SU-DHL-6 (cell line): Measurements from ENCODE around the gene PDAP1.
"Not testable (repeated sequence)": the region's sequence is repeated elsewhere in the genome, so short reads cannot be mapped to it uniquely, and the experiment has no call there.

Experiments
- H2AFZ ChIP-seq: fragments of 200-600 bp; sonication (generic); 2 replicates; pipeline ENCODE4 v1.6.1; 2014; ENCODE audit warnings: low read depth, mild to moderate bottlenecking, moderate library complexity, mixed read lengths, antibody characterized with exemption, low read length; ENCODE audit not compliant: severe bottlenecking
- H3F3A ChIP-seq: fragments of 200-600 bp; shearing (Covaris generic); 2 replicates; pipeline ENCODE4 v1.6.0; 2016; ENCODE audit warnings: antibody characterized with exemption, mild to moderate bottlenecking; ENCODE audit not compliant: insufficient read depth
- H3K27ac ChIP-seq: fragments of 200-600 bp; sonication (generic); 2 replicates; pipeline ENCODE4 v1.5.1; 2016; ENCODE audit warnings: low read depth, mild to moderate bottlenecking, low read length, moderate library complexity, mixed read lengths
- H3K27me3 ChIP-seq: fragments of 200-600 bp; sonication (generic), shearing (Covaris generic); 2 replicates; pipeline ENCODE4 v1.6.0; 2014; ENCODE audit warnings: mild to moderate bottlenecking, low read length
- H3K36me3 ChIP-seq: fragments of 200-600 bp; sonication (generic); 2 replicates; pipeline ENCODE4 v1.6.1; 2014; ENCODE audit warnings: mild to moderate bottlenecking, low read length, mixed read lengths
- H3K4me2 ChIP-seq: fragments of 300-600, 200-600 bp; shearing (Covaris generic), sonication (generic); 2 replicates; pipeline ENCODE4 v1.6.0; 2014; ENCODE audit warnings: low read length, low read depth, mild to moderate bottlenecking; ENCODE audit not compliant: poor library complexity, severe bottlenecking
- H3K4me3 ChIP-seq: fragments of 200-600 bp; sonication (generic); 2 replicates; pipeline ENCODE4 v1.5.1; 2014; ENCODE audit warnings: antibody characterized with exemption, low read length, mild to moderate bottlenecking, mixed read lengths; ENCODE audit not compliant: insufficient read depth, poor library complexity, severe bottlenecking
- H3K79me2 ChIP-seq: fragments of 200-600 bp; sonication (generic); 2 replicates; pipeline ENCODE4 v1.6.1; 2014; ENCODE audit warnings: mild to moderate bottlenecking, low read length, moderate library complexity; ENCODE audit not compliant: insufficient read depth
- H3K9ac ChIP-seq: fragments of 200-600 bp; sonication (generic); 2 replicates; pipeline ENCODE4 v1.7.0; 2014; ENCODE audit warnings: mild to moderate bottlenecking, low read length
- H3K9me2 ChIP-seq: fragments of 200-600 bp; sonication (generic); replicated peaks from 2 replicates; pipeline ENCODE4 v1.6.1; 2014; ENCODE audit warnings: low read length; ENCODE audit not compliant: insufficient read depth
- H3K9me3 ChIP-seq: fragments of 200-600 bp; sonication (generic); 2 replicates; pipeline ENCODE4 v1.6.1; 2014; ENCODE audit warnings: low read length, mixed read lengths; ENCODE audit not compliant: insufficient read depth
- H4K20me1 ChIP-seq: fragments of 200-600 bp; sonication (generic); 2 replicates; pipeline ENCODE4 v1.6.1; 2014; ENCODE audit warnings: low read depth, mild to moderate bottlenecking, antibody characterized with exemption, low read length, moderate library complexity, mixed read lengths
- EZH2phosphoT487 ChIP-seq: fragments of 200-600 bp; sonication (generic), shearing (Covaris generic); conservative IDR thresholded peaks from 2 replicates; pipeline ENCODE4 v1.6.1; 2018; ENCODE audit warnings: mild to moderate bottlenecking, antibody characterized with exemption, low read length, moderate library complexity, mixed read lengths
- TF ChIP-seq, protein P1 (sequence below): fragments of 200-600 bp; sonication (generic); IDR thresholded peaks from one replicate; pipeline ENCODE4 v1.5.1; 2017; ENCODE audit warnings: antibody characterized with exemption, mild to moderate bottlenecking, low read length, moderate library complexity; ENCODE audit not compliant: insufficient read depth, poor library complexity, severe bottlenecking

PDAP1 gene

DNA sequence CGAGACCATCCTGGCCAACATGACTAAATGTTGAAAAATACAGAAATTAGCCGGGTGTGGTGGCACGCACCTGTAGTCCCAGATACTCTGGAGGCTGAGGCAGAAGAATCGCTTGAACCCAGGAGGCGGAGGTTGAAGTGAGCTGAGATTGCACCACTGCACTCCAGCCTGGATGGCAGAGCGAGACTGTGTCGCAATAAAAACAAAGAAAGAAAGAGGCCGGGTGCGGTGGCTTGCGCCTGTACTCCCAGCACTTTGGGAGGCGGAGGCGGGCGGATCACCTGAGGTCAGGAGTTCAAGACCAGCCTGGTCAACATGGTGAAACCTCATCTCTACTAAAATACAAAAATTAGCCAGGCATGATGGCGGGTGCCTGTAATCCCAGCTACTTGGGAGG, 21.2 kb downstream of the PDAP1 start:
- not testable (repeated sequence) for H3K27ac ChIP-seq, H2AFZ ChIP-seq, H3K9me3 ChIP-seq, H3K4me3 ChIP-seq, H3K27me3 ChIP-seq, H3K9ac ChIP-seq, H3F3A ChIP-seq, H3K4me2 ChIP-seq, H4K20me1 ChIP-seq, H3K36me3 ChIP-seq, H3K9me2 ChIP-seq
- TF ChIP-seq, protein P1, sequence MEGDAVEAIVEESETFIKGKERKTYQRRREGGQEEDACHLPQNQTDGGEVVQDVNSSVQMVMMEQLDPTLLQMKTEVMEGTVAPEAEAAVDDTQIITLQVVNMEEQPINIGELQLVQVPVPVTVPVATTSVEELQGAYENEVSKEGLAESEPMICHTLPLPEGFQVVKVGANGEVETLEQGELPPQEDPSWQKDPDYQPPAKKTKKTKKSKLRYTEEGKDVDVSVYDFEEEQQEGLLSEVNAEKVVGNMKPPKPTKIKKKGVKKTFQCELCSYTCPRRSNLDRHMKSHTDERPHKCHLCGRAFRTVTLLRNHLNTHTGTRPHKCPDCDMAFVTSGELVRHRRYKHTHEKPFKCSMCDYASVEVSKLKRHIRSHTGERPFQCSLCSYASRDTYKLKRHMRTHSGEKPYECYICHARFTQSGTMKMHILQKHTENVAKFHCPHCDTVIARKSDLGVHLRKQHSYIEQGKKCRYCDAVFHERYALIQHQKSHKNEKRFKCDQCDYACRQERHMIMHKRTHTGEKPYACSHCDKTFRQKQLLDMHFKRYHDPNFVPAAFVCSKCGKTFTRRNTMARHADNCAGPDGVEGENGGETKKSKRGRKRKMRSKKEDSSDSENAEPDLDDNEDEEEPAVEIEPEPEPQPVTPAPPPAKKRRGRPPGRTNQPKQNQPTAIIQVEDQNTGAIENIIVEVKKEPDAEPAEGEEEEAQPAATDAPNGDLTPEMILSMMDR: peak; percentile 0
- H3K79me2 ChIP-seq: peaks cover 27% of the 10 kb centered on the region

DNA sequence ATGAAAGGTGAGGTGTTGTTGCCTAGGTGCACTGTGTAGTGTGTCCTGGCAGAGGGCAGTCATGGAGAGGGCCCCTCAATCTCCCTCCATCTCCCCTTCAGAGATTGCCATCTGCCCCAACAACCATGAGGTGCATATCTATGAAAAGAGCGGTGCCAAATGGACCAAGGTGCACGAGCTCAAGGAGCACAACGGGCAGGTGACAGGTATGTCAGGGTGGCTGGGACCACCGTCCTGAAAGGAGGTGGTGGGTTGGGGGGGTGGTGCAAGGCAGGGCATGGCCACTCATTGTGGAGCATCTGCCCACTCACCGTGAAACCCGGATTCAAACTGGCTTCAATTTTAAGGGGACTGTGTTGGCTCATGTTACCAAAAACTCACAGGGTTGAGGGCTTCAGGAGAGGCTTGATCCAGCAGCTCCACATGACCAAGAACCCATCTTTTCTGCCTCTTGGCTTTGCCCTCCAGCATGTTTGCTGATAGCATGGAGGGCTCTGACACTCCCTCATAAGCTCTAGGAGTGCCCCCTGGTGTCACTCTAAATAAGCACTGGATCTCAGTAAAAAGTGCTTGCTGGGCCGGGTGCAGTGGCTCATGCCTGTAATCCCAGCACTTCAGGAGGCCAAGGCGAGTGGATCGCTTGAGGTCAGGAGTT, 21.7 kb downstream of the PDAP1 start:
- no peak overlapping the region for H3K4me3 ChIP-seq
- H3K27ac ChIP-seq: no peak overlapping the region
- 0 out of 2 replicates have a peak, but pooled peaks cover 2% of the 10 kb centered on the region for H3K36me3 ChIP-seq
- H3K9ac ChIP-seq: no peak overlapping the region
- H3K79me2 ChIP-seq: peaks cover 32% of the 10 kb centered on the region
- H3K9me2 ChIP-seq: no peaks in the 10 kb centered on the region
- TF ChIP-seq EZH2phosphoT487: no peak
- TF ChIP-seq, protein P1: peak; percentile 24
- no peaks in the 10 kb centered on the region for H3K27me3 ChIP-seq
- peaks cover 5% of the 10 kb centered on the region; the same call in 1 of the 2 replicates for H4K20me1 ChIP-seq
- no peak overlapping the region for H3K4me2 ChIP-seq
- no peak overlapping the region for H2AFZ ChIP-seq
- no peaks in the 10 kb centered on the region for H3K9me3 ChIP-seq
- H3F3A ChIP-seq: 0 out of 2 replicates have a peak, but pooled peaks cover under 1% of the 10 kb centered on the region

DNA sequence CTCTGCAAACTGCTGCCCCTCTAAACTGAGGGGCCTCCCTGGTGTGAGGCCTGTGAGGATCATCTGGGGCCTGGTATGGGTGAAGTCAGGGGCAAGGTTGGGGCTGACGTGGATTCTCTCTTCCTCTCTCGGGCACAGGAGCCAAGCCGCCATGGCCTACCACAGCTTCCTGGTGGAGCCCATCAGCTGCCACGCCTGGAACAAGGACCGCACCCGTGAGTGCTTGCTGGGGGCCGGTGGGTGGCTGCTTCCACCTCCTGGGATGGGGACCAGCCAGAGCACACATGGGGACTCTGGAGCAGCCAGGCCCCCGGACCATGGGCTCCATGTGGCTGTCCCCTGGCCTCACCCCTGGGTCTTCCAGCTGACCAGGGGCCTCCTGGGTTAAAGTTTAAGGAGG, 22.8 kb downstream of the PDAP1 start:
- no peak overlapping the region for H3K4me2 ChIP-seq
- H3K27ac ChIP-seq: no peak overlapping the region

More for the DNA sequence above, 22.8 kb downstream of the PDAP1 start:
- Histone ChIP-seq H3F3A (no peaks in the 10 kb centered on the region), H3K27me3 (no peaks in the 10 kb centered on the region), H3K9me3 (no peaks in the 10 kb centered on the region), H2AFZ (no peak overlapping the region), H3K9ac (no peak overlapping the region), H3K4me3 (no peak overlapping the region), H4K20me1 (peaks cover 5% of the 10 kb centered on the region; the same call in 1 of the 2 replicates), H3K36me3 (0 out of 2 replicates have a peak, but pooled peaks cover 2% of the 10 kb centered on the region), H3K79me2 (peaks cover 43% of the 10 kb centered on the region), H3K9me2 (no peaks in the 10 kb centered on the region)
- no peak for TF ChIP-seq EZH2phosphoT487
- TF ChIP-seq, protein P1: no peak
